K562 (cell line): ENCODE results near the gene TMEM184C. TPM values are rescaled to one million over a fixed set of nuclear protein-coding genes. Genes with fewer than 3 reads are reported as not detected.

Experiments
- ATAC-seq: fragments of 200-7000 bp; cut with Tn5 transposase; 3 replicates; pipeline ENCODE4 v1.9.1; 2020; ENCODE audit warnings: moderate library complexity
- BruUV-seq: library from RNA; stranded (reverse); fragments of 400-500 nt; replicated peaks from 2 replicates; lab custom pipeline; 2021; lab: Mats Ljungman, UMichigan
- CTCF ChIA-PET: fragments of 300-600 bp; formaldehyde crosslinking; extraction: SDS; loops from one replicate; lab custom pipeline; 2021; ENCODE audit warnings: low intra/inter-chr PET ratio; lab: Yijun Ruan, JAX
- POLR2A ChIA-PET: fragments of 300-600, 350-650 bp; sonication (Branson Sonifier 250); formaldehyde crosslinking; extraction: SDS; loops from one replicate; lab custom pipeline; 2021; ENCODE audit warnings: antibody characterized with exemption, inconsistent platforms; lab: Yijun Ruan, JAX
- DNase-seq, 4 experiments: peaks; one replicate each; pipeline versions ENCODE4 v3.0.0 to v3.0.0-alpha.2; 2011 to 2018; ENCODE audit warnings: low spot score in 3 of 4, mixed read lengths in 3 of 4; ENCODE audit errors: extremely low read depth in 1 of 4
- FAIRE-seq: peaks from 2 replicates; lab custom pipeline; 2011; peaks lifted over from hg19 to GRCh38; lab: Jason Lieb, UNC
- H2AFZ ChIP-seq: 2 replicates; pipeline ENCODE4 v1.6.0; 2011; ENCODE audit warnings: low read depth, low read length, control low read depth, inconsistent platforms
- H3K27ac ChIP-seq: fragments of 200-600 bp; 3 replicates; pipeline ENCODE4 v1.8.0; 2011; ENCODE audit warnings: low read depth, mild to moderate bottlenecking, control low read depth, inconsistent platforms, low read length, moderate library complexity, mixed read lengths; ENCODE audit errors: extremely low read depth
- H3K27me3 ChIP-seq, 2 experiments: fragments of 300-600 bp in 1 of 2; 2 replicates in 1 of 2; 3 replicates in 1 of 2; pipeline versions ENCODE4 v1.6.0 to v1.8.0; 2011; ENCODE audit warnings: inconsistent platforms in 2 of 2, low read length in 2 of 2, mild to moderate bottlenecking in 1 of 2, mixed read lengths in 1 of 2, moderate library complexity in 1 of 2; ENCODE audit not compliant: control insufficient read depth in 2 of 2, insufficient read depth in 2 of 2
- H3K36me3 ChIP-seq: fragments of 300-600 bp; 3 replicates; pipeline ENCODE4 v1.8.0; 2011; ENCODE audit warnings: mild to moderate bottlenecking, low read length, inconsistent platforms; ENCODE audit not compliant: control insufficient read depth, insufficient read depth
- H3K4me1 ChIP-seq, 2 experiments: fragments of 200-600 bp in 1 of 2; replicated peaks in 1 of 2; 2 replicates in 1 of 2; 3 replicates in 1 of 2; pipeline versions ENCODE4 v1.5.1 to v1.8.0; 2011; ENCODE audit warnings: inconsistent platforms in 2 of 2, low read length in 2 of 2, mild to moderate bottlenecking in 1 of 2, mixed read lengths in 1 of 2, moderate library complexity in 1 of 2; ENCODE audit not compliant: control insufficient read depth in 2 of 2, insufficient read depth in 2 of 2
- H3K4me2 ChIP-seq: 2 replicates; pipeline ENCODE4 v1.6.1; 2011; ENCODE audit warnings: low read length, control low read depth, inconsistent platforms, mixed read lengths; ENCODE audit not compliant: insufficient read depth
- H3K4me3 ChIP-seq: fragments of 200-600 bp; sonication (generic), shearing (Covaris generic); 2 replicates; pipeline ENCODE4 v1.5.1; 2016; ENCODE audit warnings: control low read depth, inconsistent platforms
- H3K79me2 ChIP-seq: fragments of 200-600 bp; 3 replicates; pipeline ENCODE4 v1.8.0; 2011; ENCODE audit warnings: low read length, inconsistent platforms; ENCODE audit not compliant: control insufficient read depth, insufficient read depth
- H3K9ac ChIP-seq, 2 experiments: 2 replicates each; pipeline versions ENCODE4 v1.6.0 to v1.6.1; 2011; ENCODE audit warnings: low read depth in 2 of 2, low read length in 2 of 2, control low read depth in 1 of 2, inconsistent platforms in 1 of 2, mild to moderate bottlenecking in 1 of 2, mixed read lengths in 1 of 2; ENCODE audit not compliant: insufficient read depth in 1 of 2
- H3K9me1 ChIP-seq: one replicate; pipeline ENCODE4 v1.6.0; 2011; ENCODE audit warnings: inconsistent platforms, mild to moderate bottlenecking, low read length, moderate library complexity; ENCODE audit not compliant: control insufficient read depth, insufficient read depth
- H3K9me3 ChIP-seq: replicated peaks from 2 replicates; pipeline ENCODE4 v1.5.1; 2011; ENCODE audit warnings: low read depth, low read length, inconsistent platforms; ENCODE audit not compliant: control insufficient read depth, insufficient read depth
- H4K20me1 ChIP-seq: replicated peaks from 2 replicates; pipeline ENCODE4 v1.6.1; 2011; ENCODE audit warnings: low read length, inconsistent platforms, mixed read lengths; ENCODE audit not compliant: control insufficient read depth, insufficient read depth
- ARID1B ChIP-seq: fragments of 450-650 bp; IDR thresholded peaks from 2 replicates; pipeline ENCODE4 v1.6.1; 2016; ENCODE audit warnings: antibody characterized with exemption, mild to moderate bottlenecking, inconsistent platforms
- COPS2 ChIP-seq: fragments of 450-650 bp; conservative IDR thresholded peaks from 2 replicates; pipeline ENCODE4 v1.6.1; 2016; ENCODE audit warnings: mild to moderate bottlenecking, moderate library complexity
- HDAC8 ChIP-seq: fragments of 450-650 bp; IDR thresholded peaks from 2 replicates; pipeline ENCODE4 v1.6.1; 2016; ENCODE audit warnings: mild to moderate bottlenecking, missing genetic modification characterization, moderate library complexity, missing compliant biosample characterization
- KLF13 ChIP-seq: fragments of 450-650 bp; IDR thresholded peaks from 2 replicates; pipeline ENCODE4 v1.6.1; 2016; ENCODE audit warnings: missing genetic modification characterization, low read depth, mild to moderate bottlenecking, missing compliant biosample characterization, moderate library complexity, borderline replicate concordance
- MTA3 ChIP-seq: fragments of 450-650 bp; formaldehyde crosslinking; IDR thresholded peaks from 2 replicates; pipeline ENCODE4 v1.6.1; 2017; ENCODE audit warnings: mild to moderate bottlenecking, borderline replicate concordance
- NBN ChIP-seq: fragments of 450-650 bp; IDR thresholded peaks from 2 replicates; pipeline ENCODE4 v1.6.1; 2016; ENCODE audit warnings: low read depth, mild to moderate bottlenecking
- NR2C2 ChIP-seq, 2 experiments: fragments of 200-800 bp in 1 of 2; sonication (Bioruptor generic) in 1 of 2; sonication (generic) in 1 of 2; formaldehyde crosslinking in 1 of 2; IDR thresholded peaks; 2 replicates each; pipeline versions ENCODE4 v1.6.1 to v1.8.0; 2016 to 2022; ENCODE audit warnings: mild to moderate bottlenecking in 1 of 2, missing compliant biosample characterization in 1 of 2, missing genetic modification characterization in 1 of 2, missing genetic modification reagents in 1 of 2
- RAD51 ChIP-seq: fragments of 450-650 bp; IDR thresholded peaks from 2 replicates; pipeline ENCODE4 v1.7.1; 2016; ENCODE audit warnings: low read depth, mild to moderate bottlenecking, borderline replicate concordance
- SAFB2 ChIP-seq: fragments of 200-400 bp; formaldehyde crosslinking; IDR thresholded peaks from 2 replicates; pipeline ENCODE4 v1.6.1; 2018; ENCODE audit warnings: borderline replicate concordance, low read length, low read depth, moderate library complexity; ENCODE audit not compliant: severe bottlenecking
- SRF ChIP-seq, 2 experiments: fragments of 250-450, 450-650 bp in 1 of 2; sonication (Bioruptor Pico) in 1 of 2; sonication (generic) in 1 of 2; formaldehyde crosslinking; IDR thresholded peaks; 2 replicates each; pipeline versions ENCODE4 v1.5.0 to v1.5.1; 2020 to 2022; ENCODE audit warnings: mild to moderate bottlenecking in 1 of 2, missing genetic modification reagents in 1 of 2
- ZBTB8A ChIP-seq: fragments of 450-650 bp; IDR thresholded peaks from 2 replicates; pipeline ENCODE4 v1.6.1; 2018; ENCODE audit warnings: mild to moderate bottlenecking, moderate library complexity; ENCODE audit not compliant: partially characterized antibody
- ZNF232 ChIP-seq: sonication (generic); formaldehyde crosslinking; IDR thresholded peaks from 2 replicates; pipeline ENCODE4 v1.8.0; 2022; ENCODE audit warnings: mild to moderate bottlenecking, missing genetic modification reagents
- ZNF586 ChIP-seq: fragments of 450-650 bp; formaldehyde crosslinking; conservative IDR thresholded peaks from 2 replicates; pipeline ENCODE4 v1.4.0; 2020; ENCODE audit warnings: mild to moderate bottlenecking, moderate library complexity
- WGBS: fragments of 100-300 bp; shearing (Covaris generic); methylation state at CpG from one replicate; pipeline ENCODE4 v1.1.6; 2016; ENCODE audit warnings: low coverage, mixed read lengths; ENCODE audit not compliant: insufficient coverage; ENCODE audit errors: missing lambda C conversion rate; 5-methylcytosine and 5-hydroxymethylcytosine counted together
- in situ Hi-C: fragments of 300-500 bp; cut with MboI; formaldehyde crosslinking; loops from 4 replicates; pipeline ENCODE4 v1.15.0; 2018; ENCODE audit warnings: inconsistent platforms, mixed read lengths
- intact Hi-C: fragments of 100-400 bp; cut with micrococcal nuclease; formaldehyde crosslinking; loops from 2 replicates; pipeline ENCODE4 v1.14.2; 2022
- polyA plus RNA-seq, 8 experiments: library from polyadenylated mRNA; depleted of rRNA in 4 of 8; stranded (reverse) in 5 of 8; unstranded in 3 of 8; fragments of >200 nt; fragmentation: Nextera tagmentation in 2 of 8; fragmentation: Illumina TruSeq in 1 of 8; extraction: Ambion mirVana in 2 of 8; extraction: Trizol in 1 of 8; gene quantifications; 2 replicates each; pipeline versions ENCODE4 v1.2.1 to v1.2.3, GENCODE V29; 2011 to 2014; ENCODE audit warnings: inconsistent platforms in 1 of 8, missing spikeins in 1 of 8
- total RNA-seq, 7 experiments: library from RNA; depleted of rRNA in 6 of 7; stranded (reverse); fragments of >200 nt in 6 of 7; fragmentation: Illumina TruSeq in 2 of 7; extraction: Trizol in 2 of 7; gene quantifications; 2 replicates each; pipeline versions ENCODE4 v1.2.1 to v1.2.3, GENCODE V29; 2011 to 2021; ENCODE audit warnings: low replicate concordance in 1 of 7
- TF ChIP-seq, protein P1 (sequence below): sonication (generic); formaldehyde crosslinking; IDR thresholded peaks from 2 replicates; pipeline ENCODE4 v1.4.0; 2020; ENCODE audit warnings: mild to moderate bottlenecking, missing genetic modification reagents
- TF ChIP-seq, protein P2 (sequence below), 2 experiments: IDR thresholded peaks in 1 of 2; conservative IDR thresholded peaks in 1 of 2; 2 replicates each; pipeline ENCODE4 v1.6.1; 2016; ENCODE audit warnings: low read depth in 2 of 2, mild to moderate bottlenecking in 1 of 2, missing compliant biosample characterization in 1 of 2, missing genetic modification characterization in 1 of 2, moderate library complexity in 1 of 2

Gene TMEM184C
- total and polyA plus RNA-seq, 9 of the 15 experiments (the other 6 are each of a cell fraction or from before 2014, with no cell fraction given) = 3.9 to 24.2 (median 18.2) TPM

DNA sequence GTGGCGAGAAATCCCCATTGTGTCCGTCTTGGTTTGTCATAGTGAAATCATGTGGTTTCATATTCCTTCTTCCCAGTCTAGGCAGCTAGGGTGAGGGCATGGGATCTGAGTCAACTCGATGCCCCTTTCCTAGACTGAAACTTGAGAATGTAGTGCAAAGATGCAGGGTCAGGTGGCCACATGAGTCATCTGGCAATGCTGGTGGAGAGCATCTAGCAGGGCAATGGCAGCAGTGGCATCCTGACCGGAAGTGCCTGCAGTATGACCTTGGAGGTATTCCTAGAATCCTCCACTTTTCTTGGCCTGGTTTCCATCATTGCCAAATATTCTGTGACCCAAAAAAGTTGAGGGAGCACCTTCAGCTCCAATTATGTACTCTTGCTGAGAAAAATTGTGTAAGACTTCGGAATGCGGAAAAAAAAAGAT is 39.1 kb upstream of the TMEM184C start:
- Histone ChIP-seq H3K4me1 (peaks cover 0 to 2% of the 10 kb centered on the region in 2 experiments; a peak in 2 of 5 replicates), H3K9me3 (no peaks in the 10 kb centered on the region), H3K36me3 (no peaks in the 10 kb centered on the region), H3K27ac (no peak overlapping the region), H3K9ac (no peak overlapping the region), H3K4me2 (no peak overlapping the region), H2AFZ (no peak overlapping the region), H3K79me2 (no peaks in the 10 kb centered on the region), H4K20me1 (no peaks in the 10 kb centered on the region), H3K9me1 (no peaks in the 10 kb centered on the region), H3K27me3 (peaks cover 0 to 2% of the 10 kb centered on the region in 2 experiments; a peak in 1 of 5 replicates), H3K4me3 (no peak overlapping the region)
- WGBS = 3% methylated on average over 6 of the region's 6 CpGs
- CTCF ChIA-PET = no interaction called here
- FAIRE-seq (no peak), DNase-seq (no peak), ATAC-seq (no peak)
- TF ChIP-seq SRF (CRISPR knock-in tag; IDR thresholded peaks at IDR 0.05) = no peak
- TF ChIP-seq COPS2 = no peak
- TF ChIP-seq ZNF586 (CRISPR knock-in tag) = no peak
- TF ChIP-seq HDAC8 (tag) = no peak
- no peak for TF ChIP-seq KLF13
- no peak for TF ChIP-seq MTA3
- TF ChIP-seq ZNF232 (CRISPR knock-in tag) = no peak
- TF ChIP-seq ZBTB8A = no peak
- TF ChIP-seq NBN = no peak
- TF ChIP-seq NR2C2 (CRISPR knock-in tag; IDR thresholded peaks at IDR 0.05) = no peak
- TF ChIP-seq NR2C2 (tag; IDR thresholded peaks at IDR 0.05) = no peak
- TF ChIP-seq, protein P1, sequence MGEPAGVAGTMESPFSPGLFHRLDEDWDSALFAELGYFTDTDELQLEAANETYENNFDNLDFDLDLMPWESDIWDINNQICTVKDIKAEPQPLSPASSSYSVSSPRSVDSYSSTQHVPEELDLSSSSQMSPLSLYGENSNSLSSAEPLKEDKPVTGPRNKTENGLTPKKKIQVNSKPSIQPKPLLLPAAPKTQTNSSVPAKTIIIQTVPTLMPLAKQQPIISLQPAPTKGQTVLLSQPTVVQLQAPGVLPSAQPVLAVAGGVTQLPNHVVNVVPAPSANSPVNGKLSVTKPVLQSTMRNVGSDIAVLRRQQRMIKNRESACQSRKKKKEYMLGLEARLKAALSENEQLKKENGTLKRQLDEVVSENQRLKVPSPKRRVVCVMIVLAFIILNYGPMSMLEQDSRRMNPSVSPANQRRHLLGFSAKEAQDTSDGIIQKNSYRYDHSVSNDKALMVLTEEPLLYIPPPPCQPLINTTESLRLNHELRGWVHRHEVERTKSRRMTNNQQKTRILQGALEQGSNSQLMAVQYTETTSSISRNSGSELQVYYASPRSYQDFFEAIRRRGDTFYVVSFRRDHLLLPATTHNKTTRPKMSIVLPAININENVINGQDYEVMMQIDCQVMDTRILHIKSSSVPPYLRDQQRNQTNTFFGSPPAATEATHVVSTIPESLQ (CRISPR knock-in tag) = no peak
- no peak for TF ChIP-seq SAFB2
- TF ChIP-seq, protein P2, sequence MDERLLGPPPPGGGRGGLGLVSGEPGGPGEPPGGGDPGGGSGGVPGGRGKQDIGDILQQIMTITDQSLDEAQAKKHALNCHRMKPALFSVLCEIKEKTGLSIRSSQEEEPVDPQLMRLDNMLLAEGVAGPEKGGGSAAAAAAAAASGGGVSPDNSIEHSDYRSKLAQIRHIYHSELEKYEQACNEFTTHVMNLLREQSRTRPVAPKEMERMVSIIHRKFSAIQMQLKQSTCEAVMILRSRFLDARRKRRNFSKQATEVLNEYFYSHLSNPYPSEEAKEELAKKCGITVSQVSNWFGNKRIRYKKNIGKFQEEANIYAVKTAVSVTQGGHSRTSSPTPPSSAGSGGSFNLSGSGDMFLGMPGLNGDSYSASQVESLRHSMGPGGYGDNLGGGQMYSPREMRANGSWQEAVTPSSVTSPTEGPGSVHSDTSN (CRISPR knock-in tag; IDR thresholded peaks at IDR 0.05; ENCODE audit: low read depth) = no peak
- TF ChIP-seq, protein P2 (tag; conservative IDR thresholded peaks at IDR 0.05; ENCODE audit: low read depth) = no peak
- TF ChIP-seq RAD51 = no peak
- no peak for TF ChIP-seq ARID1B
- POLR2A ChIA-PET = interaction anchor here (1.0 kb wide), 1 partner anchor 22 kb away, joined by 5 read pairs; no protein-coding TSS in a partner anchor
- BruUV-seq = no TSS peak
- intact Hi-C loops = loop anchor here (5.0 kb wide), 1 partner anchor 406 kb away; no protein-coding TSS in a partner anchor
- in situ Hi-C loops = loop anchor here (25.0 kb wide), 1 partner anchor 566 kb away; no protein-coding TSS in a partner anchor
